HK-2 (cell line): Measurements from ENCODE around the gene DEUP1.
"Not testable (repeated sequence)": the region's sequence is repeated elsewhere in the genome, so short reads cannot be mapped to it uniquely, and the experiment has no call there.

Experiments used
- DNase-seq: peaks from one replicate; pipeline ENCODE4 v3.0.0-alpha.2; 2018; ENCODE audit not compliant: unreplicated experiment

The DEUP1 gene

DNA sequence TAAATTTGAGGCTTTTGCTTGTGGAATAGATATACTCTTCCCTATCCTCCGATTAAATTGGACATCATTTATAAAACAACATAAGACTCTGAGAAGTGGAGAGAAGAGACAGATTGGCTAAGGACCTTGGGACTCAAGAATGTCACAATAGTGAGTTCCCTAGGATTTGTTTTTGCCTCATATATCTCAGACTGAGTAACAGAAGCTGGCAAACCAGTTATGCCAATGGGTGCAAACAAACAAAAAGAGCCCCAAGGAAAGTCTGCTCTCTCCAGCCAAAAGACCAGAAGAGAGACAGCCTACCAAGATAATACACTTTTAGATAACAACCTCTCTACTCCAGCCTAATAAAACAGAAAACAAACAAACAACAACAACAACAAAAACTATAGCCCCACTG lies 28.9 kb downstream of the DEUP1 start:
- DNase-seq = no peak

DNA sequence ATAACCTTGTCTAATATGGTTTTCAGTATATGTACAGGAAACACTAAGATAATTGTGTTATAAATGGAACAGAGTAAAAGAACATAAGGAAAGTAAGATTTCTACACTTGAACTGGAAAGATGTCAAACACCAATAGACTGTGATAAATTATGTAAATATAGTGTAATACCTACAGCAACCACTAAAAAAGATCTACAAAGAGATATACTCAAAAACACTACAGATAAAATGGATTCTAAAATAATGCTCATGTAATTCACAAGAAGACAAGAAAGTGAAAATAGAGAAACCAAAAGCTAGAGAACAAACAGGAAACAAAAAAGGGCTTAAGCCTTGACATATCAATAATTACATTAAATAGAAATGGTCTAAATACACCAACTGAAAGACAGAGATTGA lies 30.9 kb downstream of the DEUP1 start:
- no peak for DNase-seq

DNA sequence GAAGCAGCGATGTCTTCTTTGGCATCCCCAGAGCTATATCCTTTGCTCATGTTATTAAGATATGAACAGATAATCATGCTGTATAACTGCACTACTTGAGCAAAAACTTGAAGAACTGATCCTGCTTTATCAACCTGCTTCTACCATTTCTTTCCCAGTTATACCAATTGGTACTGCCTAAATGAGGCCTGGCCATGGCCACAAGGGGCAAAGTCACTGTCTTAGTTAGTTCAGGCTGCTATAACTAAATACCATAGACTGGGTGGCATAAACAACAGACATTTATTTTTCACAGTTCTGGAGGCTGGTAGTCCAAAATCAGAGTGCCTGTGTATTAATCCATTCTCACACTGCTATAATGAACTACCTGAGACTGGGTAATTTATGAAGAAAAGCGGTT lies 37.5 kb downstream of the DEUP1 start:
- no peak for DNase-seq

GRCh38 chr11:93370260-93370659 lies 39.7 kb downstream of the DEUP1 start:
- no peak for DNase-seq

GRCh38 chr11:93389737-93390136 lies 59.2 kb downstream of the DEUP1 start:
- no peak for DNase-seq

DNA sequence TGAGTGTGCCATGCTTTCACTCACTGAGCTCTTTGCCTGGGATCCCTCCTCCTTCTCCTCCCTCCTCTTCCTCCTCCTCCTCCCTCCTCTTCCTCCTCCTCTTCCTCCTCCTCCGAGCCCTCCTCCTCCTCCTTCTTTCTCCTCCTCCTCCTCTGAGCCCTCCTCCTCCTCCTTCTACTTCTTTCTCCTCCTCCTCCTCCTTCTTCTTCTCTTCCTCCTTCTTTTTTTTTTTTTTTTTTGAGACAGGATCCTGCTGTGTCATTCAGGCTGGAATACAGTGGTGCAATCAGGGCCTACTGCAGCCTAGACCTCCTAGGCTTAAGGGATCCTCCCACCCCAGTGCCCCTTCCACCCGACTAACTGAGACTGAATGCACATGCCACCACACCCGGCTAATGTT lies 62.3 kb downstream of the DEUP1 start:
- DNase-seq = peak; percentile 11

DNA sequence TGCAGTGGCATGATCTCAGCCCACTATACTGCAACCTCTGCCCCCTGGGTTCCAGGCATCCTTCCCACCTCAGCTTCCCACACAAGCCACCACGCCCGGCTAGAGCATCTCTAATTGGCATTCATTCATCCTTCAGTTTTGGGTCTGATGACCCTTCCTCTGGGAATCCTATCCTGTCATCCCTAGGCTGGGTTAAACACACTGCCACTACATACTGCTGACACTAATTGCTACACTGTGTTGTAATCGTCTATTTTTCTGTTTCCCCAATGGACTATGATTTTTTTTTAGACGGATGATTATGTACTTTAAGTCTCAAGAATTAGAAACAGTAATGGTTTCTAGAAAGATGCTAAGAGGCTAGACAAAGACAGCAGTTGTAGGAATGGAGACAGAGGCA lies 62.8 kb downstream of the DEUP1 start:
- DNase-seq = no peak

DNA sequence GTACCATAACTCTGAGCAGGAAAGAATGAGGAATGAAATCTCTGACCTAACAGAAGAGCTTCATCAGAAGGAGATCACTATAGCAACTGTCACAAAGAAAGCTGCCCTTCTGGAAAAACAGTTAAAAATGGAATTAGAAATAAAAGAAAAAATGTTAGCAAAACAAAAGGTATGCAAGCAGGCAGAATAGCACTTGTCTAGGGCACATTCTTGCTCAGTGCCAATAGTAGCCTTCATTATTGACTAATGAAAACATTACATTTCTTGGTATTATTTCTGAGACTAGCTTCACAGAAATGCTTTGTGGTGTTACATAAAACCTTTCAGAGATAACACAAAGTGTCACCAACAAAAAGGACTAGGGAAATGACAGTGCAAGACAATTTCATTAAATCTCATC lies 63.9 kb downstream of the DEUP1 start:
- DNase-seq = no peak

- no peak for DNase-seq
These were observed 65.8 kb downstream of the DEUP1 start for GRCh38 chr11:93396316-93396715.

GRCh38 chr11:93403930-93404329 lies 73.4 kb downstream of the DEUP1 start:
- DNase-seq = no peak

DNA sequence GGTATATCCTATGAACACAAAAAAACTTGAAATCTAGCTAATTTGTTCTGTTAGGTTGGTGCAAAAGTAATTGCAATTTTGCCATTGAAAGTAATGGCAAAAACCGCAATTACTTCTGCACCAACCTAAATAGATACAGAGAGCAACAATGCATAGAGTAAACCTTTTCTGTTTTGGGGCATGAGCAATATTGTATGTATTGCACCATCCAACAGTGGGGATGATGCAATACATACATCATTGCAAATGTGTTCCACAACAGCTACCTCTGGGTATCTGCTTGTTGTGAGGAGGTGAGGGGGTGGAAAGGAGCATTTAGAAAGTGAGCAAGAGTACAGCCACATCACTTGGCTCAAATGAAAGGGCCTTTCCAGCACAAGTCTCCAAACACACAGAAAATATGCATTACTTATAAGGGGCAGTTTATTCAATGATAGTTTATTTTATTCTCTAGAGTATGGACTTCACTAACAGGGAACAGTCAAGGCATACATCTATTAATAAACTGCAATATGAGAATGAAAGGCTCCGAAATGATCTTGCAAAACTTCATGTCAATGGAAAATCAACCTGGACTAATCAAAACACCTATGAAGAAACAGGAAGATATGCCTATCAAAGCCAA lies 77.3 kb downstream of the DEUP1 start:
- DNase-seq = no peak

DNA sequence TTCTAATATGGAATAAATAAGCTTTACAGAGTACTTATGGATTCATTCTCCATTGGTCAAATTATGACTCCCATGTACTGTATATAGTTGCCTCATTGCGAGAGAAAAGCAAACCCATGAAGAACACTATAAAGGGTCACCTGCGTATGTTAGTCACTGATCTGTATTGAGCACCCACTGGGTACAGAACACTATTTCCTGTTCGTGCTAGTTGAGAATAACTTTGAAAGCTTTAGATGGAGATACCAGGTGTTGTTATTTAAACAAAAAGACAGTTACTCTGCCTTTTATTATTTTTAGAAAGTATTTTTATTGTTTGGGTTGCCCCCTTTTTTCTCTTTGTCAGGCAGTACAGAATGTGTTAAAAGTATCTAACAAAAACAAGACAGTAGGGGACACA lies 79.9 kb downstream of the DEUP1 start:
- DNase-seq = no peak

GRCh38 chr11:93411705-93412104 lies 81.2 kb downstream of the DEUP1 start:
- no peak for DNase-seq

DNA sequence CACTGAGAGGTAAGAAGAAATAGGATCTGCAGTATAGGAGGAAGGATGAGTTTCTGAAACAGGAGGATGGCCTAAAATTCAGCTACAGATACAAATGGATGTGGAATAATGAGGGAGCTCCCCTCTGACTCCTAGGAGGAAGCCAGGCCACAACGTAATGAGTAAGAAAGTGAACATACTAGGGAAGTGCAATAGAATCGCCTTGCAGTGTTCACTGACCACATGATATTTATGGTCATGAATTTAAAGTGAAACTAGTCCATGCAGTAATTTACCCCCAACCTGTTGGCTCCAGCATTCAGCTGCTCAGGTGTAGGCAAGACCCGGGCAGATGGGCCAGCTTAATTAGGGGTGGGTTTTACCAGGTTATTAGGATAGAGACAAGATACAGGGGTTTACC lies 101.7 kb downstream of the DEUP1 start:
- DNase-seq = no peak

DNA sequence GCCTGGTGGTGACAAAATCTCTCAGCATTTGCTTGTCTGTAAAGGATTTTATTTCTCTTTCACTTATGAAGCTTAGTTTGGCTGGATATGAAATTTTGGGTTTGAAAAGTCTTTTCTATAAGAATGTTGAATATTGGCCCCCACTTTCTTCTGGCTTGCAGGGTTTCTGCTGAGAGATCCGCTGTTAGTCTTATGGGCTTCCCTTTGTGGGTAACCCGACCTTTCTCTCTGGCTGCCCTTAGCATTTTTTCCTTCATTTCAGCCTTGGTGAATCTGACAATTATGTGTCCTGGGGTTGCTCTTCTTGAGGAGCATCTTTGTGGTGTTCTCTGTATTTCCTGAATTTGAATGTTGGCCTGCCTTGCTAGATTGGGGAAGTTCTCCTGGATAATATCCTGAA lies 112.7 kb downstream of the DEUP1 start:
- not testable (repeated sequence) for DNase-seq

DNA sequence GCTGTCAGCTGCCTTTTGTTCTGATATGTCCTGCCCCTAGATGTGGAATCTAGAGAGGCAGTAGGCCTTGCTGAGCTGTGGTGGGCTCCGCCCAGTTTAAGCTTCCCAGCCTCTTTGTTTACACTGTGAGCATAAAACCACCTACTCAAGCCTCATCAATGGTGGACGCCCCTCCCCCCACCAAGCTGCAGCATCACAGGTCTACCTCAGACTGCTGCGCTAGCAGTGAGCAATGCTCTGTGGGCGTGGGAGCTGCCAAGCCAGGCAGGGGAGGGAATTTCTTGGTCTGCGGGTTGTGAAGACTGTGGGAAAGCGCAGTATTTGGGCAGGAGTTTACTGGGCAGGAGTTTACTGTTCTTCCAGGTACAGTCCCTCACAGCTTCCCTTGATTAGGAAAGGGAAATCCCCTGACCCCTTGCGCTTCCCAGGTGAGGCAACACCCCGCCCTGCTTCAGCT lies 114.1 kb downstream of the DEUP1 start:
- DNase-seq = peak; percentile 34

DNA sequence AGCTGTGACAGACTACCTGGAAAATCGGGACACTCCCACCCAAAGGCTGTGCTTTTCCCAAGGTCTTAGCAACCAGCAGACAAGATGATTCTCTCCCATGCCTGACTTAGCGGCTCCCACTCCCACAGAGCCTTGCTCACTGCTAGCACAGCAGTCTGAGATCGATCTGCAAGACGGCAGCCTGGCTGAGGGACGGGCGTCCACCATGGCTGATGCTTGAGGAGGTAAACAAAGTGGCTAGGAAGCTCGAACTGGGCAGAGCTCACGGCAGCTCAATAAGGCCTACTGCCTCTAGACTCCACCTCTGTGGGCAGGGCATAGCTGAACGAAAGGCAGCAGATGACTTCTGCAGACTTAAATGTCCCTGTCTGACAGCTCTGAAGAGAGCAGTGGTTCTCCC lies 127.7 kb downstream of the DEUP1 start:
- no peak for DNase-seq

DNA sequence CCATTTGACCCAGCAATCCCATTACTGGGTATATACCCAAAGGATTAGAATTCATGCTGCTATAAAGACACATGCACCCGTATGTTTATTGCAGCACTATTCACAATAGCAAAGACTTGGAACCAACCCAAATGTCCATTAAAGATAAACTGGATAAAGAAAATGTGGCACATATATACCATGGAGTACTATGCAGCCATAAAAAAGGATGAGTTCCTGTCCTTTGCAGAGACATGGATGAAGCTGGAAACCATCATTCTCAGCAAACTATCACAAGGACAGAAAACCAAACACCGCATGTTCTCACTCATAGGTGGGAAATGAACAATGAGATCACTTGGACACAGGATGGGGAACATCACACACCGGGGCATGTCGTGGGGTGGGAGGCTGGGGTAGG lies 133.1 kb downstream of the DEUP1 start:
- DNase-seq = not testable (repeated sequence)

DNA sequence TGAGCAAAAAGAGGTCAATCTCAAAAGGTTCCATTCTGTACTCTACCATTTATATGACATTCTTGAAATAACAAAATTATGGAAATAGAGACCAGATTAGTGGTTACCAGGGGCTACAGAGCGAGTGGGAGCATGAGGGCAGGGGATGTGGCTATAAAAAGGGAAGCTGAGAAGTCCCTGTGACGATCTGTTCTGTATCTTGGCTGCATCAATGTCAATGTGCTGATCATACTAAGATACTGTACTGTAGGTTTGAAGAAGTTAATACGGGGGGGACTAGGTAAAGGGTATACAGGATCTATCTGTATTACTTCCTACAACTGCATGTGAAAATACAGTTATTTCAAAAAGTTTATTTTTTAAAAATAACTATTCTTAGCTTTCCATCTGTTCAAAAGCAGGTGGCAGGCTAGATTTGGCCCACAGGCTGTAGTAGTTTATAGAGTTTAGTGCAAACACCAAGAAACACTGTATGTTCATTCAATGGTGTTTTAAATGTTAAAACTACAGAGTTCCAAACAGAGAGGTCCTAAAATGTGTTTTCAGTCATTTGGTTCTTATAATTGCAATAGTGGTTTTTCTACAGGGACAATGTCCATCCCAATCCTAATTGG lies 134.5 kb downstream of the DEUP1 start:
- DNase-seq = no peak

- no peak for DNase-seq
These were observed 136.5 kb downstream of the DEUP1 start for GRCh38 chr11:93467054-93467453.

- DNase-seq = no peak
These were observed 137.7 kb downstream of the DEUP1 start for GRCh38 chr11:93468290-93468689.

- no peak for DNase-seq
These were observed 143.6 kb downstream of the DEUP1 start for GRCh38 chr11:93474123-93474522.

DNA sequence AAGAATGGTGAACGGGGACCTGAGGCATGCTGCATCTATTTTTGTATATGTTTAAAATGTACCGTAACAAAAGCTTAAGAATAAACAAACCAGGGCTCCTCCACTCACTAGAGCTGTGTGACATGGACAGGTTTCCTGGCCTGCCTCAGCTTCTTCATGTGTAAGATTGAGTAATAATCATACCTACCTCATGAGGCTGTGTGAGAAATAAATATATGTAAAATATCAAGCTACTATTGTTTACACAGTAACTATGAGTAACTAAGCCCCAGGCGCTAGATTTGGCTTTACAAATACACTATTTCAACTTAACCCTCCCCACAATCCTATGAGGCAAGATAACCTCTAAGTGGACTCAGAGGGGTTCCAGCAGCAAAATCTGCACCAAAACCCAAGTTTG lies 146.3 kb downstream of the DEUP1 start:
- no peak for DNase-seq

- no peak for DNase-seq
These were observed 147.2 kb downstream of the DEUP1 start for GRCh38 chr11:93477684-93478234.
